PC-3 (cell line): ENCODE measurements around the gene AMH.

Source experiments
- CTCF ChIP-seq: fragments of 300-600 bp; sonication (generic); conservative IDR thresholded peaks from 2 replicates; pipeline ENCODE4 v1.5.1; 2017; ENCODE audit warnings: antibody characterized with exemption, low read depth, mild to moderate bottlenecking, low read length
- EZH2 ChIP-seq: fragments of 300-600 bp; sonication (generic); IDR thresholded peaks from one replicate; pipeline ENCODE4 v1.6.1; 2017; ENCODE audit warnings: antibody characterized with exemption, mild to moderate bottlenecking, low read length; ENCODE audit not compliant: unreplicated experiment

- TF ChIP-seq CTCF = no peak
- no peak for TF ChIP-seq EZH2
Measured at GRCh38 chr19:2278459-2279158, 29.5 kb downstream of the AMH start.
